Right lobe of liver (tissue), 6 donors: ENCODE results near the gene CIAO2B. TPM values are rescaled to one million over a fixed set of nuclear protein-coding genes. Genes with fewer than 3 reads are reported as not detected.

Experiments used
- ATAC-seq, 4 donors: fragments of 200-7000 bp; cut with Tn5 transposase; one replicate each; pipeline ENCODE4 v1.9.1; 2020; ENCODE audit warnings: mild to moderate bottlenecking in 4 of 4, moderate library complexity in 4 of 4
- DNase-seq, 3 donors: peaks; one replicate each; pipeline ENCODE4 v3.0.0-alpha.2; 2020
- H3K27ac ChIP-seq, 3 donors: fragments of 200-600 bp; one replicate each; pipeline ENCODE4 v1.8.0; 2022
- H3K27me3 ChIP-seq, 2 donors: fragments of 200-600 bp; one replicate each; pipeline ENCODE4 v1.8.0; 2022
- H3K36me3 ChIP-seq, 4 donors: fragments of 200-600 bp; sonication (generic) in 1 of 4; one replicate each; pipeline versions ENCODE4 v1.5.1 to v1.8.0; 2017 to 2022; ENCODE audit warnings: control low read depth in 1 of 4
- H3K4me1 ChIP-seq, 4 donors: fragments of 200-600 bp; sonication (generic) in 1 of 4; one replicate each; pipeline versions ENCODE4 v1.5.1 to v1.8.0; 2017 to 2022; ENCODE audit warnings: control low read depth in 1 of 4
- H3K4me3 ChIP-seq, 3 donors: fragments of 200-600 bp; one replicate each; pipeline ENCODE4 v1.8.0; 2022
- H3K9me3 ChIP-seq, 4 donors: fragments of 200-600 bp; sonication (generic) in 1 of 4; one replicate each; pipeline versions ENCODE4 v1.5.1 to v1.8.0; 2017 to 2022; ENCODE audit warnings: control low read depth in 1 of 4
- CTCF ChIP-seq, 4 donors: fragments of 200-600 bp in 3 of 4; fragments of 450-650 bp in 1 of 4; IDR thresholded peaks; one replicate each; pipeline versions ENCODE4 v1.5.1 to v1.8.0; 2016 to 2022; ENCODE audit warnings: antibody characterized with exemption in 4 of 4, mild to moderate bottlenecking in 2 of 4
- POLR2A ChIP-seq: fragments of 450-650 bp; IDR thresholded peaks from one replicate; pipeline ENCODE4 v1.6.1; 2017; ENCODE audit warnings: antibody characterized with exemption, mild to moderate bottlenecking
- WGBS: methylation state at CpG from one replicate; pipeline ENCODE4 v1.1.6; 2018; ENCODE audit warnings: low coverage, low lambda C conversion rate; ENCODE audit not compliant: insufficient coverage; ENCODE audit errors: missing lambda C conversion rate; 5-methylcytosine and 5-hydroxymethylcytosine counted together
- intact Hi-C, 2 donors: fragments of 100-400 bp; cut with DNase I; formaldehyde crosslinking; loops; one replicate each; pipeline versions ENCODE4 v1.11.2 to v1.14.1; 2022
- total RNA-seq, 6 experiments: library from RNA; depleted of rRNA in 2 of 6; stranded (reverse); fragments of >200 nt in 2 of 6; fragmentation: NEBNext Ultra II Directional in 3 of 6; extraction: Animal tissue kit (Norgen Biotek cat#: 25700) in 3 of 6; gene quantifications; one replicate each; pipeline versions ENCODE4 v1.1.0 to v1.2.4, GENCODE V29; 2016 to 2023
- donor health status: DM: no; HTN: yes; CAD: no.
- donor health status: DM: no; HTN: no; CAD: no.
- donor health status: DM: no; HTN: no; CAD: no.
- donor health status: DM: no; HTN: yes; CAD: no.
- donor health status: DM: no; HTN: yes; CAD: no.

Gene CIAO2B
- total RNA-seq, 6 experiments from 2014 or later, result 40.6 to 111 (median 47.4) TPM

GRCh38 chr16:66948837-66949225 is 14.6 kb upstream of the CIAO2B start:
- DNase-seq, result no peak
- Histone ChIP-seq H3K27ac (peak overlapping the region; percentile 54 to 83 (median 77)), H3K4me1 (peaks cover 0 to 23% (median 11%) of the 10 kb centered on the region in 4 donors), H3K36me3 (peaks cover 0 to 2% (median under 1%) of the 10 kb centered on the region in 4 donors), H3K9me3 (no peaks in the 10 kb centered on the region), H3K4me3 (peak overlapping the region; percentile 36 to 50 (median 49)), H3K27me3 (no peaks in the 10 kb centered on the region)
- ATAC-seq, result peak in 1 of 4 donors; percentile 1
- 33% methylated on average over 7 of the region's 21 CpGs for WGBS
- intact Hi-C loops, result no loop called here
- TF ChIP-seq POLR2A (no peak), CTCF (IDR thresholded peaks at IDR 0.05) (no peak)

- Histone ChIP-seq H3K9me3 (no peaks in the 10 kb centered on the region), H3K27ac (peak overlapping the region in 2 of 3 donors; percentile 54 to 83), H3K4me1 (peaks cover 0 to 23% (median 11%) of the 10 kb centered on the region in 4 donors), H3K4me3 (peak overlapping the region; percentile 36 to 50 (median 49)), H3K27me3 (no peaks in the 10 kb centered on the region), H3K36me3 (peaks cover 0 to 7% (median 5%) of the 10 kb centered on the region in 4 donors)
- WGBS, result 5% methylated on average over 13 of the region's 44 CpGs
- intact Hi-C loops, result no loop called here
- ATAC-seq, result peak; percentile 37 to 52 (median 49)
- peak; percentile 55 to 68 (median 64) for DNase-seq
- TF ChIP-seq POLR2A, result no peak
- TF ChIP-seq CTCF (IDR thresholded peaks at IDR 0.05), result no peak
Observed at GRCh38 chr16:66948134-66948836, 14.1 kb upstream of the CIAO2B start.

GRCh38 chr16:66947302-66948065 is 13.3 kb upstream of the CIAO2B start:
- peak; percentile 68 to 82 (median 73) for DNase-seq
- TF ChIP-seq POLR2A, result no peak
- peak; percentile 87 to 93 (median 91) for TF ChIP-seq CTCF (IDR thresholded peaks at IDR 0.05)
- intact Hi-C loops, result no loop called here
- peaks cover 0 to 23% (median 11%) of the 10 kb centered on the region in 4 donors for H3K4me1 ChIP-seq
- peaks cover 0 to 15% (median 10%) of the 10 kb centered on the region in 4 donors for H3K36me3 ChIP-seq
- H3K27ac ChIP-seq, result no peak overlapping the region
- peak overlapping the region; percentile 36 to 50 (median 49) for H3K4me3 ChIP-seq
- ATAC-seq, result peak; percentile 66 to 78 (median 73)
- no peaks in the 10 kb centered on the region for H3K27me3 ChIP-seq
- no peaks in the 10 kb centered on the region for H3K9me3 ChIP-seq
- under 1% methylated on average over 15 of the region's 23 CpGs for WGBS

GRCh38 chr16:66946974-66947301 is 12.7 kb upstream of the CIAO2B start:
- intact Hi-C loops, result no loop called here
- WGBS, result 11% methylated on average over 5 of the region's 5 CpGs
- TF ChIP-seq CTCF (IDR thresholded peaks at IDR 0.05) (no peak), POLR2A (no peak)
- Histone ChIP-seq H3K27me3 (no peaks in the 10 kb centered on the region), H3K4me3 (no peak overlapping the region), H3K9me3 (no peaks in the 10 kb centered on the region), H3K36me3 (peaks cover 0 to 21% (median 12%) of the 10 kb centered on the region in 4 donors), H3K4me1 (peaks cover 0 to 23% (median 11%) of the 10 kb centered on the region in 4 donors), H3K27ac (no peak overlapping the region)
- ATAC-seq (no peak), DNase-seq (no peak)
